Measurements from ENCODE around the gene ZDHHC23.

The ZDHHC23 gene

GRCh38 chr3:114005481-114005880, 57.7 kb downstream of the ZDHHC23 start:
- no peak for DNase-seq (ENCODE audit: low read depth)

- DNase-seq (ENCODE audit: low read depth) = no peak
Measured at GRCh38 chr3:114011059-114011797, 63.4 kb downstream of the ZDHHC23 start.
